OCI-LY7 (cell line): ENCODE data around the gene DARS1. TPM values are rescaled to one million over a fixed set of nuclear protein-coding genes. Genes with fewer than 3 reads are reported as not detected.

Source experiments
- BruUV-seq: library from RNA; stranded (reverse); fragments of 400-500 nt; replicated peaks from 2 replicates; lab custom pipeline; 2021; lab: Mats Ljungman, UMichigan
- CTCF ChIA-PET: fragments of 300-600 bp; sonication (Branson Sonifier 250); formaldehyde crosslinking; loops from one replicate; lab custom pipeline; 2022; ENCODE audit warnings: antibody characterized with exemption; ENCODE audit not compliant: unreplicated experiment; lab: Charles Lee
- POLR2A ChIA-PET: fragments of 300-600 bp; sonication (Branson Sonifier 250); formaldehyde crosslinking; loops from one replicate; lab custom pipeline; 2022; ENCODE audit warnings: antibody characterized with exemption; lab: Charles Lee
- DNase-seq: peaks from one replicate; pipeline ENCODE4 v3.0.0-alpha.2; 2015; ENCODE audit warnings: low spot score
- H2AFZ ChIP-seq: fragments of 200-600 bp; sonication (generic), shearing (Covaris generic); 2 replicates; pipeline ENCODE4 v1.6.1; 2014; ENCODE audit warnings: mild to moderate bottlenecking, antibody characterized with exemption, low read length, moderate library complexity
- H3K27ac ChIP-seq: fragments of 200-600 bp; sonication (generic); 2 replicates; pipeline ENCODE4 v1.5.1; 2014; ENCODE audit warnings: mixed run types, low read depth, mild to moderate bottlenecking, moderate library complexity, low read length, inconsistent platforms; ENCODE audit not compliant: poor library complexity, severe bottlenecking
- H3K36me3 ChIP-seq: fragments of 200-600 bp; sonication (generic); 2 replicates; pipeline ENCODE4 v1.6.1; 2014; ENCODE audit warnings: mild to moderate bottlenecking, antibody characterized with exemption, low read length, moderate library complexity, mixed read lengths; ENCODE audit not compliant: insufficient read depth
- H3K4me1 ChIP-seq: fragments of 200-600 bp; sonication (generic); 2 replicates; pipeline ENCODE4 v1.5.1; 2014; ENCODE audit warnings: mild to moderate bottlenecking, low read length; ENCODE audit not compliant: insufficient read depth, poor library complexity, severe bottlenecking
- H3K4me2 ChIP-seq: fragments of 200-600 bp; sonication (generic); 2 replicates; pipeline ENCODE4 v1.6.1; 2014; ENCODE audit warnings: mild to moderate bottlenecking, low read length
- H3K4me3 ChIP-seq: fragments of 200-600 bp; sonication (generic); 2 replicates; pipeline ENCODE4 v1.5.1; 2014; ENCODE audit warnings: mild to moderate bottlenecking, low read depth, low read length; ENCODE audit not compliant: poor library complexity, severe bottlenecking
- H3K79me2 ChIP-seq: fragments of 200-600 bp; sonication (generic); 2 replicates; pipeline ENCODE4 v1.6.1; 2016; ENCODE audit warnings: low read depth, mild to moderate bottlenecking, low read length, moderate library complexity, mixed read lengths; ENCODE audit not compliant: insufficient read depth
- H3K9me2 ChIP-seq: fragments of 200-600 bp; sonication (generic); 2 replicates; pipeline ENCODE4 v1.6.1; 2016; ENCODE audit warnings: mild to moderate bottlenecking, low read length, mixed read lengths; ENCODE audit not compliant: insufficient read depth
- H3K9me3 ChIP-seq: fragments of 200-600 bp; sonication (generic); 2 replicates; pipeline ENCODE4 v1.6.1; 2014; ENCODE audit warnings: mild to moderate bottlenecking, mixed run types, low read length, mixed read lengths
- H4K20me1 ChIP-seq: fragments of 200-600 bp; sonication (generic); 2 replicates; pipeline ENCODE4 v1.6.1; 2014; ENCODE audit warnings: mild to moderate bottlenecking, antibody characterized with exemption, low read length, moderate library complexity, mixed read lengths; ENCODE audit not compliant: insufficient read depth
- EZH2phosphoT487 ChIP-seq: fragments of 200-600 bp; sonication (generic); IDR thresholded peaks from 2 replicates; pipeline ENCODE4 v1.6.1; 2018; ENCODE audit warnings: low read depth, borderline replicate concordance, mild to moderate bottlenecking, mixed run types, antibody characterized with exemption, low read length, moderate library complexity, mixed read lengths
- intact Hi-C: fragments of 100-400 bp; cut with micrococcal nuclease; formaldehyde crosslinking; loops from one replicate; pipeline ENCODE4 v1.10.0; 2022; ENCODE audit not compliant: unreplicated experiment
- total RNA-seq, 2 experiments: library from RNA; depleted of rRNA in 1 of 2; stranded (reverse); fragments of >200 nt in 1 of 2; shearing (Covaris generic) in 1 of 2; gene quantifications; 2 replicates each; pipeline ENCODE4 v1.2.3, GENCODE V29; 2014 to 2022
- TF ChIP-seq, protein P1 (sequence below): fragments of 200-600 bp; sonication (generic); conservative IDR thresholded peaks from 2 replicates; pipeline ENCODE4 v1.5.1; 2014; ENCODE audit warnings: mild to moderate bottlenecking, antibody characterized with exemption, low read length, moderate library complexity, mixed read lengths

Gene DARS1
- total RNA-seq, 2 experiments from 2014 or later = 90.5 to 140 TPM

DNA sequence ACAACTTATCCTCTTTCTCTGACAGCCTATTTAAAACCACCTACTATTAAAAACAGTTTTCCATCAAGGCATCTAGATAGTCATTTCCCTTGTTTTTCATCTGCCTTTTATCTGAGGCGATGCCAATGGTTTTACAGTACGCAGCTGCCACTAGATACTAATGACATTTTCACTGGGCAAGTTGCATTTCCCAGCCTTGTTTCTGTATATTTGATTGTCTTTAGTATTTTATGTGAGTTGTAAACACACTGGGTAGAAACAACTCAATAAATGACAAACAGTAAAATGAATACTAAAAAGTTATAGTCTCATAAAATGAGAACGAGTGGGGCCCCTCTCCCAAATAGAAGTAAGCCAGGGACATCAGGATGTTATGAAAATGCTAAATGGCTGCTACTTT lies 8.9 kb upstream of the DARS1 start:
- intact Hi-C loops = no loop called here
- Histone ChIP-seq H3K4me3 (no peak overlapping the region), H3K27ac (no peak overlapping the region), H3K9me2 (no peaks in the 10 kb centered on the region), H2AFZ (no peak overlapping the region), H3K79me2 (no peaks in the 10 kb centered on the region), H3K4me2 (no peak overlapping the region), H4K20me1 (no peaks in the 10 kb centered on the region), H3K4me1 (peaks cover 26% of the 10 kb centered on the region), H3K9me3 (no peaks in the 10 kb centered on the region), H3K36me3 (peaks cover 5% of the 10 kb centered on the region; the same call in 1 of the 2 replicates)
- TF ChIP-seq EZH2phosphoT487 = no peak
- TF ChIP-seq, protein P1, sequence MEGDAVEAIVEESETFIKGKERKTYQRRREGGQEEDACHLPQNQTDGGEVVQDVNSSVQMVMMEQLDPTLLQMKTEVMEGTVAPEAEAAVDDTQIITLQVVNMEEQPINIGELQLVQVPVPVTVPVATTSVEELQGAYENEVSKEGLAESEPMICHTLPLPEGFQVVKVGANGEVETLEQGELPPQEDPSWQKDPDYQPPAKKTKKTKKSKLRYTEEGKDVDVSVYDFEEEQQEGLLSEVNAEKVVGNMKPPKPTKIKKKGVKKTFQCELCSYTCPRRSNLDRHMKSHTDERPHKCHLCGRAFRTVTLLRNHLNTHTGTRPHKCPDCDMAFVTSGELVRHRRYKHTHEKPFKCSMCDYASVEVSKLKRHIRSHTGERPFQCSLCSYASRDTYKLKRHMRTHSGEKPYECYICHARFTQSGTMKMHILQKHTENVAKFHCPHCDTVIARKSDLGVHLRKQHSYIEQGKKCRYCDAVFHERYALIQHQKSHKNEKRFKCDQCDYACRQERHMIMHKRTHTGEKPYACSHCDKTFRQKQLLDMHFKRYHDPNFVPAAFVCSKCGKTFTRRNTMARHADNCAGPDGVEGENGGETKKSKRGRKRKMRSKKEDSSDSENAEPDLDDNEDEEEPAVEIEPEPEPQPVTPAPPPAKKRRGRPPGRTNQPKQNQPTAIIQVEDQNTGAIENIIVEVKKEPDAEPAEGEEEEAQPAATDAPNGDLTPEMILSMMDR = no peak
- DNase-seq = no peak
- ChIA-PET CTCF (no interaction called here), POLR2A (interaction anchor here (0.5 to 1.0 kb wide), 2 partner anchors 9 to 31 kb away, joined by 4 read pairs; partner anchors contain the start of gene DARS1)
- BruUV-seq = no TSS peak

GRCh38 chr2:135993421-135993820 lies 8.0 kb upstream of the DARS1 start:
- H3K4me1 ChIP-seq = peaks cover 17% of the 10 kb centered on the region
- H3K36me3 ChIP-seq = peaks cover 5% of the 10 kb centered on the region; the same call in 1 of the 2 replicates
- H3K79me2 ChIP-seq = no peaks in the 10 kb centered on the region
- intact Hi-C loops = no loop called here
- TF ChIP-seq, protein P1 = no peak
- no peak for TF ChIP-seq EZH2phosphoT487
- H3K27ac ChIP-seq = no peak overlapping the region
- ChIA-PET POLR2A (interaction anchor here (0.6 to 1.0 kb wide), 2 partner anchors 8 to 395 kb away, joined by 4 read pairs; partner anchors contain the start of gene DARS1), CTCF (interaction anchor here (0.6 kb wide), 1 partner anchor 144 kb away, joined by 3 read pairs; no protein-coding TSS in a partner anchor)
- H2AFZ ChIP-seq = no peak overlapping the region
- DNase-seq = no peak
- H4K20me1 ChIP-seq = no peaks in the 10 kb centered on the region
- no TSS peak for BruUV-seq
- H3K9me3 ChIP-seq = no peaks in the 10 kb centered on the region
- H3K4me3 ChIP-seq = no peak overlapping the region
- no peak overlapping the region for H3K4me2 ChIP-seq
- H3K9me2 ChIP-seq = no peaks in the 10 kb centered on the region

- H3K4me1 ChIP-seq = peaks cover 3% of the 10 kb centered on the region
- DNase-seq = no peak
- peaks cover 5% of the 10 kb centered on the region; the same call in 1 of the 2 replicates for H3K36me3 ChIP-seq
- no peaks in the 10 kb centered on the region for H3K9me3 ChIP-seq
- CTCF ChIA-PET = no interaction called here
- POLR2A ChIA-PET = interaction anchor here (0.9 kb wide), 1 partner anchor 13 kb away, joined by 3 read pairs; no protein-coding TSS in a partner anchor
- no peak overlapping the region for H3K4me2 ChIP-seq
- TF ChIP-seq EZH2phosphoT487 = no peak
- TF ChIP-seq, protein P1 = no peak
- intact Hi-C loops = no loop called here
- no peak overlapping the region for H2AFZ ChIP-seq
- H3K9me2 ChIP-seq = no peaks in the 10 kb centered on the region
- no peaks in the 10 kb centered on the region for H4K20me1 ChIP-seq
- no TSS peak for BruUV-seq
- H3K79me2 ChIP-seq = no peaks in the 10 kb centered on the region
- H3K4me3 ChIP-seq = no peak overlapping the region
- H3K27ac ChIP-seq = no peak overlapping the region
These were observed 6.4 kb upstream of the DARS1 start for GRCh38 chr2:135991861-135992260.
